GM15510 (cell line): ENCODE measurements around the gene HMGCS2.

Source experiments
- POLR2A ChIP-seq: IDR thresholded peaks from 3 replicates; pipeline ENCODE4 v1.6.1; 2011; ENCODE audit warnings: borderline replicate concordance; ENCODE audit not compliant: insufficient read length; ENCODE audit errors: extremely low read depth

The HMGCS2 gene

DNA sequence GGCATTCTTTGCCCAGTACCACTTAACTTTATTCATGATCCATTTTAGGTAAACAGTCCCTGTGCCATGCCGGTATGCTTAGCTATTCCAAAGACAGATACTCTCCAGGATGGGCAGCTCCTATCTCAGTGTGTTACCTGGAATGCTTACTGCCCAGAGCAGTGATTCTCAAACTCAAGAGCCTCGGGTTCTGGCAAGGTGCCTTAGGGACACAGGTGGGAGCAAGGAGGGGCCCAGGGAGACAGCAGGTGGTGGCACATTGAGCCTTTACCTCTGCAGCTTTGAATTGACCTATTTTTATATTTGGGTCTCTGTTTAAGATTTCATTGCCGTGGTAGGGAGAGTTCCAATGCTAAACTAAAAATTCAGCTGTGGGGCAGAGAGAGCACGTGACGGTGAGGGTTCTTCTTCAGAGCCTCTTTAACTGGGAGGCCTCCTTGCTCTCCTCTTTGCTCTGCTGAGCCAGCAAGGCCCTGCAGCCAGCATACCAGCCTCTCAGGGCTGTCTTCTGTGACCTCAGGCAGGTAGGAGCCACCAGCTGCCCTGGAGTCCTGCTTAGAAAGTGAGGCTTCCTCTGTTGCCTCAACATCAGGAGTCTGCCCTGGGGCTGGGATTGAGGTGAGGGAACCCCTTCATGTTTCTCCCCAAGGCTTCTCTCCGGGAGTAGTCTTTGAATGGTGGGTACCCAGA lies 36.8 kb downstream of the HMGCS2 start:
- TF ChIP-seq POLR2A = no peak

- TF ChIP-seq POLR2A = no peak
Observed at GRCh38 chr1:119731060-119731459, 37.6 kb downstream of the HMGCS2 start.

DNA sequence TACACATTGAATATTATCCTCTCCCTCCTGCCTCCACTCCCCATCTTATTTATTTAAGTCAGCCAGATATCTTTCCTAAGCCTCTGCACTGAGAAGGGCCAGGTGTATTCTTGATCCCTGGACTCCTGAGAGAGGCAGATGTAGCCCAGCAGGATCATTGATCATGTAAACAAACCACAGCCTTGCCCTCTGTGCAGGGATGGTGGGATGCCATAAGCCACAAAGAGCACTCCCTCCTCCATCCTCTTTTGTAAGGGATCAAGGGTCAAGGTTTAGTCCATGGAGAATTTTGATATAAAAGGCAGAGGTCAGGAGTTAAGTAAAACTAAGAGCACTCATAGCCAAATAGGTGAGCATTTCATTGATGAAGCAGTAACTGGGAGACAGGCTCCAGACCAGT lies 39.7 kb downstream of the HMGCS2 start:
- TF ChIP-seq POLR2A = no peak

GRCh38 chr1:119727991-119728390 lies 40.7 kb downstream of the HMGCS2 start:
- TF ChIP-seq POLR2A = no peak

DNA sequence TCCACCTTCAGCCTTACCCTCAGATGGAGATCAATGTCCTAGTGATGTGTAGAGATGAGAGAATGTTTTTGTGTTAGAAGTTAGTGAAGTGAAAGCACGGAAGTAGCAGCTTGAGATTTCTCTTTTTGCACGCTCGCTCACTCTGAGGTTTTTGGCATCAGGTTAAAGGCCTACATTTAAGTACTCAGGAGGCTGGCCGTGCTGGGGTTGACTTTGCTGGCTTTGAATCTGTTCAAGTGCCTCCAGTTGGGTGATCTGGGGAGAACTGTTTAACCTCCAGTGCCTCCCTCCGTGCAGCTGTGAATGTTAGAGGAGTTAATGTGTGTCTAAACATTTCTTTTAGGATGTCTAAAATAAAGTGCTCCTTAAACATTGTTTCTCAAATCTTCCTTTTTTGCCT lies 43.1 kb downstream of the HMGCS2 start:
- no peak for TF ChIP-seq POLR2A

DNA sequence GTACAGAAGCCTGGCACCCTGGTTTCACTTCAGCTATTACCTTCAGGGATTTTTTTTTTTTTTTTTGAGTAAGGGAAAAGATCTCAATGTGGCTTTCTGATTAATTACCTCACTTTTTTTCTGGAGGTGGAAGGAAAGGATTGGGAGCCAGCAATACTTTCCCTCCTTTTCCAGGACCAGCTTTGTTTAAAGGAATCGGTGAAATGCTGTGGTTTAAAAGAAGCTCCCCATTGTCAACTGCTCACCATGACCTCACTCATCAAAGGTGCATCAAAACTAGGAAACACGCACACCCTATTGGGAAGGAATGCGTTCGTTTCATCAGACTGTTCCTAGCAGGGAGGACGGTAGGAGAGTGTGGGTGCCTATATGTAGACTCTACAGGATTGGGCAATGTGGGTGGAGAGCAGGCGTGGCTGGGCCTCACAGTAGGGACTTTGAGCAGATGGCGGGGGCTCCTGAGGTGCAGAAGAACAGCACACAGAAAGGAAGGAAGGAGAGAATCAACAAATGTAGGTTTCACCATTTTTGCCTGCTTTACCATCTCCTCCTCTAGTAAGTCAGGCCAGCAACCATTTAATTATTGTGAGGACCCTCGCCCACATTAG lies 44.0 kb downstream of the HMGCS2 start:
- no peak for TF ChIP-seq POLR2A

- TF ChIP-seq POLR2A = no peak
Observed at GRCh38 chr1:119721896-119722295, 46.8 kb downstream of the HMGCS2 start.

DNA sequence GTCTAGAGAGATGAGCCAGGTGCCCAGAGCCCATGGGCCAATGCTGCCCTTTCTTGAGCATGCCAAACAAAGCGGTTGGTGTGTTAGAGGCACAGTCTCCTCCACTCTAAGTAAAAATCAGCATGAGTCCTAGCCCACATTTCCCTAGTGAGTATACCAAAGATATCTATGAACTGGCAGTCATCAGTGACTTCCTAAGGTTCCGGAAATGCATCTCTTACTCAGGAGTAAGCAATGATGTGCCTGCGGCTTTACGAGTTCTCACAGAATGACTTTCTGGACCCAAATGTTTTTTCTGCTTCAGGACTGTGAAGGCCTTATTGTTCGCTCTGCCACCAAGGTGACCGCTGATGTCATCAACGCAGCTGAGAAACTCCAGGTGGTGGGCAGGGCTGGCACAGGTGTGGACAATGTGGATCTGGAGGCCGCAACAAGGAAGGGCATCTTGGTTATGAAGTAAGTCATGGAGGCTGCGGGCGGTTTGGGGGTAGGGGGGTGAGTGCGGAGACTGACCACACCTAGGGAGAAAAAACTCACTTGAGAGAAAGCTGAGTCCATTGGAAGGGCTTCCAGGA lies 47.8 kb downstream of the HMGCS2 start:
- no peak for TF ChIP-seq POLR2A

- TF ChIP-seq POLR2A = no peak
Observed at GRCh38 chr1:119718972-119719371, 49.7 kb downstream of the HMGCS2 start.

DNA sequence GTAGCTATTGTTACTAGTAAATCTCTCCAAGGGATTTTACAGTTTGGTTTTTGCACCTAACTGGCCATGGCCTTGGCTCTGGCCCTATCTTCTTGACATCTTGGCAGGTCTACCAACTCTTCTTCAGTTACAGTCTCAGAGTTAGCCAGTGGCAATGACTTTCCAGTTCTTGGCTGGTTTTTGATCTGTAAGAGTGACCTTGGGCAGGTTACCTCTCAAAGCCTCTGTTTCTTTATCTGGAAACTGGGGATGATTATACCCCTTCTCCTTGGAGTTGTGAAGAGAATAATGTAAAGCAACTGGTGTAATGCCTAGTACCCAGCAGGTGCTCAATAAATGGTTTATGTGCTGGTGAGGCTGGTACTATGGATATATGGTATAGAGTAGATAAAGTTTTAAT lies 50.3 kb downstream of the HMGCS2 start:
- TF ChIP-seq POLR2A = no peak

GRCh38 chr1:119715542-119715941 lies 53.2 kb downstream of the HMGCS2 start:
- no peak for TF ChIP-seq POLR2A

- TF ChIP-seq POLR2A = no peak
Observed at GRCh38 chr1:119714583-119714982, 54.1 kb downstream of the HMGCS2 start.

GRCh38 chr1:119713749-119714456 lies 54.8 kb downstream of the HMGCS2 start:
- no peak for TF ChIP-seq POLR2A

DNA sequence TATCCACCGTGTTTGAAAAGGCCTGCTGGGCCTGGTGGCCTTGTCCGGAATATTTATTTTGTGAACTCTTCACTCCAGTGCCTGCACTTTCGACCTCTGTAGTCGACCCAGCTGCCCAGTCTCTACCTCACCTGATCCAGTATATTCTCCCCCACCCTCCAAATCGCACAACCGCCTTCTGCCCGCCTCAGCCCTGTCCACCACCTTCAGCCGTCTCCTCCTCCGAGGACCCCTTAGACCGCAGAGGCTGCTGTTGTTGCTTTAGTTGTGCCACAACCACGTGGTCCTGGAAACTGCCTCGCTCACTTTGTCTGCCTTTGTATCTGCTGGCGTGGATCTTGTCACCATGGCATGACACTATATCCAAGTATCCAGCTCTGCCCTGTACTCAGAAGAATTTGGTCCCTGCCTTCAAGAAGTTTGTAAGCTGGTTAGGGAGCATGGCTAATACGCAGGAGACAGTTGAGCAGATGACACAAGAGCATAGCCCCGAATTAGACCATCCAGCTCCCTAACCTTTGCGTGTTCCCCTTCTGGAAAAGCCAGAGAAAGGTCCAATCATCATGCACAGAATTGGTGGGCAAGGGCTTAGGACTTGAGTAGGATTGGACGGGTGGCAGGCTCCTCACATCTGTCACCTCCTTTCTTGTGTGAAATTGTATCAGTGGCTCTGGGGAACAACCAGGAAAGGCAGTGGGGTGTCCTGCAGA lies 55.5 kb downstream of the HMGCS2 start:
- TF ChIP-seq POLR2A = no peak

- no peak for TF ChIP-seq POLR2A
Observed at GRCh38 chr1:119712342-119713038, 56.2 kb downstream of the HMGCS2 start.

GRCh38 chr1:119711804-119712341 lies 56.8 kb downstream of the HMGCS2 start, which contains the start of gene PHGDH:
PHGDH (plus strand) TSS chr1:119711934; CDS start chr1:119712023, 89 bp downstream.
- TF ChIP-seq POLR2A = peak; percentile 49
